Measurements from ENCODE around the gene POPDC2. TPM values are rescaled to one million over a fixed set of nuclear protein-coding genes. Genes with fewer than 3 reads are reported as not detected.

Gene POPDC2
- polyA plus RNA-seq, 1 of the 3 experiments (the other 2 are of a cell fraction), result 19.9 TPM

GRCh38 chr3:119626196-119626595 is 34.2 kb downstream of the POPDC2 start:
- H3K9ac ChIP-seq, result no peak overlapping the region
- CTCF ChIA-PET, result interaction anchor here (1.3 to 2.2 kb wide), 4 partner anchors 10 to 64 kb away, joined by 3 to 5 read pairs (median 4); no protein-coding TSS in a partner anchor
- no peaks in the 10 kb centered on the region for H3K36me3 ChIP-seq (replicated peaks in 1 of 2; ENCODE audit: control insufficient read depth in 1 of 2, insufficient read depth in 2 of 2, low read length in 1 of 2)
- POLR2A ChIA-PET, result no interaction called here
- no peak overlapping the region for H3K4me3 ChIP-seq (ENCODE audit: low read depth in 2 of 2, low read length in 1 of 2)
- WGBS (ENCODE audit: low lambda C conversion rate), result no CpG with 5 or more reads among the region's 1 CpG
- no peaks in the 10 kb centered on the region for H3K79me2 ChIP-seq (ENCODE audit: insufficient read depth)
- H3F3A ChIP-seq (replicated peaks; ENCODE audit: insufficient read depth), result no peaks in the 10 kb centered on the region
- no peak overlapping the region for H2AFZ ChIP-seq (ENCODE audit: low read depth)
- TF ChIP-seq RXRA (IDR thresholded peaks at IDR 0.05; ENCODE audit: borderline replicate concordance, low read depth), result no peak
- no peak for TF ChIP-seq MXI1 (IDR thresholded peaks at IDR 0.05; ENCODE audit: low read depth, low read length)
- TF ChIP-seq GATA2 (CRISPR knock-in tag; IDR thresholded peaks at IDR 0.05), result no peak
- no peak for TF ChIP-seq PBX3 (IDR thresholded peaks at IDR 0.05)
- no peak for TF ChIP-seq ELF1 (IDR thresholded peaks at IDR 0.05)
- TF ChIP-seq TEAD4 (IDR thresholded peaks at IDR 0.05; ENCODE audit: borderline replicate concordance, insufficient read depth), result no peak
- no peak for TF ChIP-seq RAD21 (IDR thresholded peaks at IDR 0.05; ENCODE audit: low read length)
- no peak for TF ChIP-seq SIN3A (IDR thresholded peaks at IDR 0.05; ENCODE audit: borderline replicate concordance, low read depth, low read length)
- no peak for TF ChIP-seq MEF2A (IDR thresholded peaks at IDR 0.05; ENCODE audit: borderline replicate concordance, low read depth)
- no peak for TF ChIP-seq REST (IDR thresholded peaks at IDR 0.05; ENCODE audit: low read depth, low read length)
- TF ChIP-seq CTCF (IDR thresholded peaks at IDR 0.05), result no peak
- no peaks in the 10 kb centered on the region for H4K20me1 ChIP-seq (ENCODE audit: insufficient read depth)
- H3K9me2 ChIP-seq, result no peaks in the 10 kb centered on the region
- H3K9me3 ChIP-seq, result no peaks in the 10 kb centered on the region
- H3K4me1 ChIP-seq (ENCODE audit: control insufficient read depth in 1 of 2, insufficient read depth in 2 of 2, low read depth in 1 of 2, low read length in 1 of 2), result peaks cover 5 to 10% of the 10 kb centered on the region in 2 experiments; a peak in 2 of 4 replicates
- H3K27ac ChIP-seq (ENCODE audit: low read depth in 2 of 2, low read length in 1 of 2), result no peak overlapping the region
- DNase-seq, result no peak
- no peaks in the 10 kb centered on the region for H3K27me3 ChIP-seq (ENCODE audit: insufficient read depth)
- H3K4me2 ChIP-seq, result no peak overlapping the region
